ENCODE measurements around the gene STK10. TPM values are rescaled to one million over a fixed set of nuclear protein-coding genes. Genes with fewer than 3 reads are reported as not detected.

STK10 gene
- total and polyA plus RNA-seq, 4 donors = 17.2 to 65.4 (median 43.6) TPM

- peak in 2 of 3 donors; percentile 57 to 59 for DNase-seq
- TF ChIP-seq CTCF (IDR thresholded peaks at IDR 0.05; ENCODE audit: control extremely low read depth, extremely low read depth) = no peak
- no peaks in the 10 kb centered on the region for H3K9me3 ChIP-seq (ENCODE audit: control insufficient read depth in 4 of 4, insufficient read depth in 3 of 4, low read length in 3 of 4)
- peaks cover 0 to 2% (median 0%) of the 10 kb centered on the region in 4 donors for H3K36me3 ChIP-seq (ENCODE audit: control insufficient read depth in 4 of 4, insufficient read depth in 4 of 4, low read length in 4 of 4)
- peak overlapping the region in 1 of 2 donors; percentile 3 for H3K27ac ChIP-seq (ENCODE audit: low read depth in 1 of 2, low read length in 1 of 2)
- ATAC-seq (ENCODE audit: insufficient read depth, low FRiP score) = no peak
- no peak overlapping the region for H3K4me3 ChIP-seq
- H3K4me1 ChIP-seq (ENCODE audit: control insufficient read depth in 5 of 5, insufficient read depth in 5 of 5, low read length in 5 of 5) = peaks cover 10 to 43% (median 34%) of the 10 kb centered on the region in 5 donors
- H3K27me3 ChIP-seq (ENCODE audit: control insufficient read depth in 3 of 3, insufficient read depth in 3 of 3, low read length in 2 of 3) = no peaks in the 10 kb centered on the region
- WGBS, 2 donors = 74 to 85% methylated on average over 13 of the region's 13 CpGs
- no peak overlapping the region for H3K9ac ChIP-seq (ENCODE audit: insufficient read depth in 1 of 2, low read length in 2 of 2)
These were observed 23.2 kb downstream of the STK10 start for GRCh38 chr5:172164769-172165212.

GRCh38 chr5:172163346-172163745 lies 24.7 kb downstream of the STK10 start:
- no peaks in the 10 kb centered on the region for H3K27me3 ChIP-seq (ENCODE audit: control insufficient read depth in 3 of 3, insufficient read depth in 3 of 3, low read length in 2 of 3)
- H3K4me3 ChIP-seq = no peak overlapping the region
- DNase-seq (peak in 2 of 3 donors; percentile 30 to 47), ATAC-seq (ENCODE audit: insufficient read depth, low FRiP score) (no peak)
- no peak overlapping the region for H3K9ac ChIP-seq (ENCODE audit: insufficient read depth in 1 of 2, low read length in 2 of 2)
- TF ChIP-seq CTCF (IDR thresholded peaks at IDR 0.05; ENCODE audit: control extremely low read depth, extremely low read depth) = no peak
- H3K27ac ChIP-seq (ENCODE audit: low read depth in 1 of 2, low read length in 1 of 2) = peak overlapping the region in 1 of 2 donors; percentile 26
- peaks cover 3 to 38% (median 29%) of the 10 kb centered on the region in 5 donors for H3K4me1 ChIP-seq (ENCODE audit: control insufficient read depth in 5 of 5, insufficient read depth in 5 of 5, low read length in 5 of 5)
- WGBS, 2 donors = 53 to 69% methylated on average over 4 of the region's 4 CpGs
- peaks cover 0 to 2% (median 0%) of the 10 kb centered on the region in 4 donors for H3K36me3 ChIP-seq (ENCODE audit: control insufficient read depth in 4 of 4, insufficient read depth in 4 of 4, low read length in 4 of 4)
- H3K9me3 ChIP-seq (ENCODE audit: control insufficient read depth in 4 of 4, insufficient read depth in 3 of 4, low read length in 3 of 4) = no peaks in the 10 kb centered on the region

GRCh38 chr5:172162987-172163343 lies 25.1 kb downstream of the STK10 start:
- H3K27ac ChIP-seq (ENCODE audit: low read depth in 1 of 2, low read length in 1 of 2) = peak overlapping the region in 1 of 2 donors; percentile 26
- ATAC-seq (ENCODE audit: insufficient read depth, low FRiP score) (no peak), DNase-seq (no peak)
- peaks cover 0 to 34% (median 26%) of the 10 kb centered on the region in 5 donors for H3K4me1 ChIP-seq (ENCODE audit: control insufficient read depth in 5 of 5, insufficient read depth in 5 of 5, low read length in 5 of 5)
- H3K27me3 ChIP-seq (ENCODE audit: control insufficient read depth in 3 of 3, insufficient read depth in 3 of 3, low read length in 2 of 3) = no peaks in the 10 kb centered on the region
- TF ChIP-seq CTCF (IDR thresholded peaks at IDR 0.05; ENCODE audit: control extremely low read depth, extremely low read depth) = no peak
- H3K4me3 ChIP-seq = no peak overlapping the region
- WGBS, 2 donors = 62 to 70% methylated on average over 5 of the region's 5 CpGs
- H3K9me3 ChIP-seq (ENCODE audit: control insufficient read depth in 4 of 4, insufficient read depth in 3 of 4, low read length in 3 of 4) = no peaks in the 10 kb centered on the region
- no peak overlapping the region for H3K9ac ChIP-seq (ENCODE audit: insufficient read depth in 1 of 2, low read length in 2 of 2)
- peaks cover 0 to 2% (median 0%) of the 10 kb centered on the region in 4 donors for H3K36me3 ChIP-seq (ENCODE audit: control insufficient read depth in 4 of 4, insufficient read depth in 4 of 4, low read length in 4 of 4)
